ENCODE results near the gene TTLL10.

- TF ChIP-seq CTCF (conservative IDR thresholded peaks at IDR 0.05) (no peak), EZH2 (IDR thresholded peaks at IDR 0.05; ENCODE audit: low read depth) (no peak)
Observed at GRCh38 chr1:1200876-1201810, 27.5 kb downstream of the TTLL10 start.

All from PC-9 (cell line).